Femur (tissue), 1 donor: Measurements from ENCODE around the gene PLP1.

Source experiments
- DNase-seq: peaks from one replicate; pipeline ENCODE4 v3.0.0-alpha.2; 2017

PLP1 gene

GRCh38 chrX:103831803-103832544 is 55.3 kb downstream of the PLP1 start, which contains the start of gene RAB9B:
Gene RAB9B (minus strand): TSS chrX:103832257. CDS start chrX:103825784, 6,473 bp downstream.
- peak; percentile 71 for DNase-seq

- no peak for DNase-seq
These were observed 62.8 kb downstream of the PLP1 start for GRCh38 chrX:103839404-103839803.
